GM12892 (cell line): ENCODE data around the gene LRMDA.

ENCODE experiments used
- POLR2A ChIP-seq: IDR thresholded peaks from 2 replicates; pipeline ENCODE4 v1.6.1; 2011; ENCODE audit warnings: low read depth, low read length, control low read depth
- POLR2AphosphoS5 ChIP-seq: IDR thresholded peaks from 2 replicates; pipeline ENCODE4 v1.6.1; 2011; ENCODE audit warnings: low read depth, low read length, control low read depth
- TAF1 ChIP-seq: IDR thresholded peaks from 2 replicates; pipeline ENCODE4 v1.6.1; 2011; ENCODE audit warnings: low read depth, mild to moderate bottlenecking, control low read depth, low read length, borderline replicate concordance

DNA sequence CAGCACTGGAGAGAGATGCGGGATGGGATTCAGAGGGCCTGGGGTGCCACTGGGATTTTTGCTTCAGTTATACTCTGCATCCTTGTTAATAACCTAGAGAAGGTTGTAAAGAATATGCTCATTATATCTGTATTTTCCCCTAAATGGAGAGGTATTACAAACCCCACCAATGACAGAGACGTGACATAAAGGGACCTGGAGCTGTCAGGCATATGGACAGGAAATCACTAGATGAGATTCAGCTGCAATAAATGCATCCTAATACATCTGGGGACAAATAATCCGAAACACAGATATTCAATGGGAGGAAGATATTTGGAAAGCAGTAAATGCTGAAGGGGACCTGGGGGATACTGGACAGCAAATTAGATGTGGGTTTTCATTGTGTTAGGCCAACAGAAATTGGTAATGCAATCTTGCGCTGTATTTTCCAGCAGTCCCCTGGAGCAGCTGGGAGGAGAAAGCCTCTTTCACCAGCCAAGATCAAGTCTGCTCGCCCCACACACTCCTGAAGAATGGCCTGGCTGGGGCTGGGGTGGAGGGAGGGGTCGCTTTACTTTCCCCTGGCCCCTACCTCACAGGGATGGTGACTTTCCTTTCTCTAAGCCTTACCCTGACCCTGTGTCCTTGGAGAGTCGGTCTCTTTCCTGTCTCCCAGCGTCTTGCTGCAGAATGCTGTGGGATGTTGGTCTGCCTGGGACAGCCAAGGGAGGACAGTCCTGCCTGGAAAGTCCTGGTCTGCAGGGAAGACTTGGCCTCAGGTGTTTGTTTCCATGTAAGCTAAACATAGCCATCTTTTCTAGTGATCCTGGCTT, 653.8 kb downstream of the LRMDA start:
- no peak for TF ChIP-seq POLR2AphosphoS5
- TF ChIP-seq TAF1, result no peak
- no peak for TF ChIP-seq POLR2A
